SK-N-SH (cell line): ENCODE data around the gene KLLN. TPM values are rescaled to one million over a fixed set of nuclear protein-coding genes. Genes with fewer than 3 reads are reported as not detected.

ENCODE experiments used
- CTCF ChIA-PET: fragments of 300-600, 350-600 bp; formaldehyde crosslinking; extraction: SDS; loops from one replicate; lab custom pipeline; 2021; lab: Yijun Ruan, JAX
- POLR2A ChIA-PET: fragments of 350-600 bp; sonication (Branson Sonifier 250); formaldehyde crosslinking; extraction: SDS; loops from one replicate; lab custom pipeline; 2020; ENCODE audit warnings: antibody characterized with exemption, inconsistent platforms; lab: Yijun Ruan, JAX
- DNase-seq: peaks from one replicate; pipeline ENCODE4 v3.0.0; 2012
- H2AFZ ChIP-seq: fragments of 200-600 bp; sonication (generic); 2 replicates; pipeline ENCODE4 v1.8.1; 2016; ENCODE audit warnings: antibody characterized with exemption, mild to moderate bottlenecking, low read depth
- H3F3A ChIP-seq: fragments of 200-600 bp; sonication (generic); replicated peaks from 2 replicates; pipeline ENCODE3; 2016; ENCODE audit warnings: antibody characterized with exemption, mild to moderate bottlenecking; ENCODE audit not compliant: insufficient read depth
- H3K27ac ChIP-seq, 2 experiments: fragments of 200-500 bp in 1 of 2; fragments of 200-600 bp in 1 of 2; sonication (Bioruptor generic) in 1 of 2; sonication (generic), shearing (Covaris generic) in 1 of 2; 2 replicates each; pipeline versions ENCODE4 v1.5.1 to v1.6.1; 2014 to 2016; ENCODE audit warnings: low read depth in 2 of 2, inconsistent platforms in 1 of 2, low read length in 1 of 2, mild to moderate bottlenecking in 1 of 2, mixed read lengths in 1 of 2
- H3K27me3 ChIP-seq: fragments of 200-600 bp; sonication (generic), shearing (Covaris generic); 2 replicates; pipeline ENCODE4 v1.6.1; 2016; ENCODE audit warnings: mixed run types; ENCODE audit not compliant: insufficient read depth
- H3K36me3 ChIP-seq, 2 experiments: fragments of 200-500 bp in 1 of 2; fragments of 200-600 bp in 1 of 2; sonication (Bioruptor generic) in 1 of 2; sonication (generic) in 1 of 2; replicated peaks in 1 of 2; 2 replicates each; pipeline versions ENCODE3 to v1.5.1; 2014 to 2016; ENCODE audit warnings: low read length in 1 of 2, mild to moderate bottlenecking in 1 of 2; ENCODE audit not compliant: insufficient read depth in 2 of 2, control insufficient read depth in 1 of 2
- H3K4me1 ChIP-seq, 2 experiments: fragments of 200-500 bp in 1 of 2; fragments of 200-600 bp in 1 of 2; sonication (Bioruptor generic) in 1 of 2; sonication (generic), shearing (Covaris generic) in 1 of 2; 2 replicates each; pipeline versions ENCODE4 v1.5.1 to v1.6.1; 2014 to 2016; ENCODE audit warnings: low read depth in 1 of 2, low read length in 1 of 2, mixed run types in 1 of 2; ENCODE audit not compliant: insufficient read depth in 2 of 2, control insufficient read depth in 1 of 2
- H3K4me2 ChIP-seq: fragments of 200-600 bp; sonication (generic), shearing (Covaris generic); 2 replicates; pipeline ENCODE4 v1.6.1; 2017; ENCODE audit warnings: mixed run types
- H3K4me3 ChIP-seq, 2 experiments: fragments of 200-500 bp in 1 of 2; fragments of 200-600 bp in 1 of 2; sonication (Bioruptor generic) in 1 of 2; sonication (generic), shearing (Covaris generic) in 1 of 2; 2 replicates each; pipeline versions ENCODE4 v1.5.1 to v1.8.1; 2014 to 2016; ENCODE audit warnings: low read depth in 2 of 2, inconsistent platforms in 1 of 2, low read length in 1 of 2, mild to moderate bottlenecking in 1 of 2, mixed read lengths in 1 of 2, moderate library complexity in 1 of 2
- H3K79me2 ChIP-seq: fragments of 200-600 bp; sonication (generic); 2 replicates; pipeline ENCODE4 v1.8.1; 2017; ENCODE audit warnings: mild to moderate bottlenecking; ENCODE audit not compliant: insufficient read depth
- H3K9ac ChIP-seq: fragments of 200-600 bp; sonication (generic); 2 replicates; pipeline ENCODE4 v1.6.1; 2017; ENCODE audit warnings: mixed run types
- H3K9me2 ChIP-seq: fragments of 200-600 bp; sonication (generic); 2 replicates; pipeline ENCODE4 v1.6.1; 2017; ENCODE audit warnings: mixed run types
- H3K9me3 ChIP-seq: fragments of 200-600 bp; sonication (generic); 2 replicates; pipeline ENCODE4 v1.6.1; 2017; ENCODE audit warnings: mixed run types, mild to moderate bottlenecking, moderate library complexity
- H4K20me1 ChIP-seq: fragments of 200-600 bp; sonication (generic); 2 replicates; pipeline ENCODE4 v1.6.1; 2017; ENCODE audit warnings: mild to moderate bottlenecking, mixed run types; ENCODE audit not compliant: insufficient read depth
- ELF1 ChIP-seq: IDR thresholded peaks from 2 replicates; pipeline ENCODE4 v1.4.0; 2012
- FOXM1 ChIP-seq: IDR thresholded peaks from 2 replicates; pipeline ENCODE4 v1.4.0; 2012; ENCODE audit warnings: low read depth, mild to moderate bottlenecking
- MAX ChIP-seq: IDR thresholded peaks from 2 replicates; pipeline ENCODE4 v1.4.0; 2012; ENCODE audit warnings: low read depth
- MEF2A ChIP-seq: IDR thresholded peaks from 2 replicates; pipeline ENCODE4 v1.4.0; 2012; ENCODE audit warnings: low read depth, borderline replicate concordance
- MXI1 ChIP-seq: IDR thresholded peaks from 2 replicates; pipeline ENCODE4 v1.6.1; 2012; ENCODE audit warnings: mild to moderate bottlenecking, low read depth, low read length, improper control_type of control experiment
- NFIC ChIP-seq: IDR thresholded peaks from 2 replicates; pipeline ENCODE4 v1.4.0; 2012; ENCODE audit warnings: borderline replicate concordance
- NRF1 ChIP-seq: IDR thresholded peaks from 2 replicates; pipeline ENCODE4 v1.6.1; 2012; ENCODE audit warnings: low read depth, mild to moderate bottlenecking, low read length
- PBX3 ChIP-seq: IDR thresholded peaks from 2 replicates; pipeline ENCODE4; 2012
- REST ChIP-seq: IDR thresholded peaks from 2 replicates; pipeline ENCODE4 v1.6.1; 2012; ENCODE audit warnings: mild to moderate bottlenecking, low read depth, low read length, moderate library complexity
- SMC3 ChIP-seq: IDR thresholded peaks from 2 replicates; pipeline ENCODE4 v1.6.1; 2012; ENCODE audit warnings: low read depth, low read length, improper control_type of control experiment
- TCF12 ChIP-seq: IDR thresholded peaks from 2 replicates; pipeline ENCODE4 v1.4.0; 2012
- USF1 ChIP-seq: IDR thresholded peaks from 2 replicates; pipeline ENCODE4 v1.4.0; 2012; ENCODE audit warnings: low read depth, borderline replicate concordance
- WGBS: methylation state at CpG from one replicate; pipeline ENCODE4 v1.1.6; 2017; ENCODE audit warnings: low lambda C conversion rate; 5-methylcytosine and 5-hydroxymethylcytosine counted together
- polyA plus RNA-seq, 3 experiments: library from polyadenylated mRNA; depleted of rRNA; stranded (reverse); fragments of >200 nt; gene quantifications; 2 replicates each; pipeline ENCODE4 v1.2.3, GENCODE V29; 2012

Gene KLLN
- polyA plus RNA-seq, 1 of the 3 experiments (the other 2 are of a cell fraction), result 1.2 TPM

- Histone ChIP-seq H2AFZ (no peak overlapping the region), H3K9me2 (no peaks in the 10 kb centered on the region), H3K9me3 (no peaks in the 10 kb centered on the region), H3K79me2 (no peaks in the 10 kb centered on the region), H3K4me1 (no peaks in the 10 kb centered on the region; a peak in 1 of 4 replicates), H3K36me3 (no peaks in the 10 kb centered on the region), H3K27me3 (no peaks in the 10 kb centered on the region), H3F3A (peaks cover 5% of the 10 kb centered on the region), H4K20me1 (no peaks in the 10 kb centered on the region), H3K4me2 (no peak overlapping the region), H3K4me3 (no peak overlapping the region), H3K9ac (no peak overlapping the region), H3K27ac (no peak overlapping the region)
- CTCF ChIA-PET, result interaction anchor here (1.7 kb wide), 1 partner anchor 12 kb away, joined by 4 read pairs; no protein-coding TSS in a partner anchor
- TF ChIP-seq REST (no peak), NRF1 (no peak), FOXM1 (no peak), NFIC (no peak), PBX3 (no peak), ELF1 (no peak), SMC3 (no peak), MAX (no peak), TCF12 (no peak), MXI1 (no peak)
- no peak for DNase-seq
- POLR2A ChIA-PET, result no interaction called here
These were observed 36.7 kb downstream of the KLLN start for GRCh38 chr10:87826653-87827052.

GRCh38 chr10:87819289-87819585, 44.1 kb downstream of the KLLN start:
- H3K4me1 ChIP-seq, result peaks cover 10 to 12% of the 10 kb centered on the region in 2 experiments; a peak in 3 of 4 replicates
- POLR2A ChIA-PET, result interaction anchor here (0.6 to 2.2 kb wide), 2 partner anchors 9 to 27 kb away, joined by 3 to 8 read pairs; no protein-coding TSS in a partner anchor

More at GRCh38 chr10:87819289-87819585, 44.1 kb downstream of the KLLN start:
- H3K27ac ChIP-seq, result 0 out of 4 replicates have a peak overlapping the region, but pooled peaks of 1 of the 2 experiments have one; percentile 91
- H3K4me2 ChIP-seq, result peak overlapping the region; percentile 86; the same call in 1 of the 2 replicates
- H3K36me3 ChIP-seq, result peaks cover 2 to 4% of the 10 kb centered on the region in 2 experiments
- peaks cover 19% of the 10 kb centered on the region for H4K20me1 ChIP-seq
- peaks cover 36% of the 10 kb centered on the region for H3K79me2 ChIP-seq
- H3F3A ChIP-seq, result peaks cover 17% of the 10 kb centered on the region
- H3K9me3 ChIP-seq, result no peaks in the 10 kb centered on the region
- no peaks in the 10 kb centered on the region; the same call in 1 of the 2 replicates for H3K9me2 ChIP-seq
- DNase-seq, result no peak
- H3K4me3 ChIP-seq, result peak overlapping the region in 1 of 2 experiments; percentile 94; a peak in 2 of 4 replicates
- TF ChIP-seq USF1 (no peak), MEF2A (no peak)
- CTCF ChIA-PET, result interaction anchor here (0.7 to 5.1 kb wide), 2 partner anchors 31 to 84 kb away, joined by 4 to 18 read pairs; no protein-coding TSS in a partner anchor
- H3K9ac ChIP-seq, result no peak overlapping the region
- H2AFZ ChIP-seq, result peak overlapping the region; percentile 79; the same call in 1 of the 2 replicates
- H3K27me3 ChIP-seq, result no peaks in the 10 kb centered on the region
- WGBS, result 73% methylated on average over 6 of the region's 6 CpGs
